GM12892 (cell line): Measurements from ENCODE around the gene OLIG1.

Experiments used
- POLR2A ChIP-seq: IDR thresholded peaks from 2 replicates; pipeline ENCODE4 v1.6.1; 2011; ENCODE audit warnings: low read depth, low read length, control low read depth
- POLR2AphosphoS5 ChIP-seq: IDR thresholded peaks from 2 replicates; pipeline ENCODE4 v1.6.1; 2011; ENCODE audit warnings: low read depth, low read length, control low read depth

DNA sequence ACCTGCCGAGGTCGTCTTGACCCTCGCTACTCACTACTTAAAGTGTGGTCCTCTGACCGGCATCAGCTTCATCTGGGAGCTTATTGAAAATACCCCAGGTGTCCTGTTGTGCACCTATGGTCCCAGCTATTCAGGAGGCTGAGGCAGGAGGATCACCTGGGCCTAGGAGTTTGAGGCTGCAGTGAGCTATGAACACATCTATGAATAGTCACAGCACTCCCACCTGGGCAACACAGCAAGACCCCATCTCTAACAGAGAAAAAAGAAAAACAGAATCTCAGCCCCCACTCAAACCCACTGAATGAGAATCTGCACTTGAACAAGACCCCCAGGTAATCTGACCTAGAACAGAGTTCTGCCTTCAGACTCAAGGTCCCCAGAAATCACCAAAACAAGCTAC is 8.7 kb upstream of the OLIG1 start:
- no peak for TF ChIP-seq POLR2A
- TF ChIP-seq POLR2AphosphoS5, result no peak
